GM12801 (cell line): ENCODE results near the gene ANO2.

Experiments
- TF ChIP-seq, protein P1 (sequence below): IDR thresholded peaks from one replicate; pipeline ENCODE4 v1.5.1; 2011; ENCODE audit warnings: control low read depth; ENCODE audit not compliant: insufficient read length; ENCODE audit errors: extremely low read depth

The ANO2 gene

DNA sequence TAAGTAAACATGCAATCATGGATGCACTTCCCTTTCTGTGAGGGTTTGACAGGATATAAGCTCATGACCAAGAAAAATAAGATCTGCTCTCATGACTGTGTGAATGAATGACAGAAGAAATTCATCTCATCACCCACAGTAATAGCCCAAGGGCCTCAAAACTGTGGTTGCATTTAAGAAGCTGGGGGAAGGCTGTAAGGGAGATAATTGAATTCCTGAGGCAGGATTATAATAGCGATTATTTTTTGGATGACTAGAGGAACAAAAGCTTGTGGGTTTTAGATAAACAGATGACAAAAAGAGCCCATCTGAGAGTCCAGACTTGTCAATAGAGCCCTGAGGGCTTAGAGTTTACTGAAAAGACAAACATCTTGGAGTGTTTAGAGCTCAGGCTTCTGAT lies 352.0 kb downstream of the ANO2 start:
- TF ChIP-seq, protein P1, sequence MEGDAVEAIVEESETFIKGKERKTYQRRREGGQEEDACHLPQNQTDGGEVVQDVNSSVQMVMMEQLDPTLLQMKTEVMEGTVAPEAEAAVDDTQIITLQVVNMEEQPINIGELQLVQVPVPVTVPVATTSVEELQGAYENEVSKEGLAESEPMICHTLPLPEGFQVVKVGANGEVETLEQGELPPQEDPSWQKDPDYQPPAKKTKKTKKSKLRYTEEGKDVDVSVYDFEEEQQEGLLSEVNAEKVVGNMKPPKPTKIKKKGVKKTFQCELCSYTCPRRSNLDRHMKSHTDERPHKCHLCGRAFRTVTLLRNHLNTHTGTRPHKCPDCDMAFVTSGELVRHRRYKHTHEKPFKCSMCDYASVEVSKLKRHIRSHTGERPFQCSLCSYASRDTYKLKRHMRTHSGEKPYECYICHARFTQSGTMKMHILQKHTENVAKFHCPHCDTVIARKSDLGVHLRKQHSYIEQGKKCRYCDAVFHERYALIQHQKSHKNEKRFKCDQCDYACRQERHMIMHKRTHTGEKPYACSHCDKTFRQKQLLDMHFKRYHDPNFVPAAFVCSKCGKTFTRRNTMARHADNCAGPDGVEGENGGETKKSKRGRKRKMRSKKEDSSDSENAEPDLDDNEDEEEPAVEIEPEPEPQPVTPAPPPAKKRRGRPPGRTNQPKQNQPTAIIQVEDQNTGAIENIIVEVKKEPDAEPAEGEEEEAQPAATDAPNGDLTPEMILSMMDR: no peak

DNA sequence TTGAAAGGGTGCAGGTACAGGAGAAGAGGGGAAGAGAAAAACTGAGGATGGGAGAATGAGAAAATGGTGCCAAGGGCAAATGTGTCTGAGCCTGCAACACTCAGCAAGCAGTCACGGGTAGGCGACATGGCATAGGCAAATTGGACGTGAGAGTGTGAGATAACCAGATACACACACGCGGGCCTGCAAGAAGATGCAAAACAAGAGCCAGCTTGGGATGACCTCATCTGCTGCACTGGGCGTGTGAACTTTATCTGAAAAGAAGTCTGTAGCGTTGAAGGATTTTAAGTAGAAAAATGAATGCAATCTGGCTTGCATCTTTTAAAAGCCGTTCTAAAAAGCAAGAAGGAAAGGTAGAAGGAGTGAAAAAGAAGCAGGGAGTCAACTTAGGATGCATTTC lies 352.7 kb downstream of the ANO2 start:
- TF ChIP-seq, protein P1: no peak

DNA sequence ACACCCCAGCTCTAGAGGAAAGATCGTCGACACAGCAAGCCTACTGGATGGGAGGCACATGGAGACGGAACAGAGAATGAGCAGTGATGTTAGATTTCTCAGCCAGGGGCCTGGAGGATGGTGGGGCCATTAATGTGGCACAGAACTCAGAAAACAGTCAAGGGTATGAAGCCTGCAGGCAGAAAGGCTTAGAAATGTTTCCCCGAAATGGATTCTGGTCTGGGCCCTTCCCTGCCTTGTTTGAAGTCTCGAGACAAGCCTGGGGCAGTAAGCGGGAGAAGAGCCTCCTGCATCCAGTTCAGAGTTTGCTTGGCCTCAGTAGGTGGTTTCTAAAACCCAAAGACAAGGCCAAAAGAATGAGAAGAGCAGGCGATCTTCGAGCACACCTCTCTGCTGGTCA lies 354.7 kb downstream of the ANO2 start:
- TF ChIP-seq, protein P1: no peak

DNA sequence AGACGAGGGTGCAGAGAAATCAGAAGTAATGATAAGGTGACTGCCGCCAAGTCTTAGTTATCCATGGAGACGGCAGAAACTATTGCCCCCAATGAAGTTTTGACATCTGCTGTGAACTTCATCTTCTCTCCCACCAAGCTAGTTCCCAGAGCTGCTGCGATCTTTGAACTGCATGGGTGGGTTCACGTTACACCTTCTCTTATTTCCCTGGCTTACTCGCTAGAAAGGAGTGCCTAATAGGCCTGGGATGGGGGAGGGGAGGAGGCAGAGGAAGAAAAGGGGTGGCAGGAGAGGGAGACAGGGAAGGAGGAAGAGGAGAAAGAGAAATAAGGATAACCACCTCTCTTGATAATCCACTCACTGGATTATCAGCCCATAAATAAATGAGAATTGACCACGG lies 356.0 kb downstream of the ANO2 start:
- TF ChIP-seq, protein P1: no peak

DNA sequence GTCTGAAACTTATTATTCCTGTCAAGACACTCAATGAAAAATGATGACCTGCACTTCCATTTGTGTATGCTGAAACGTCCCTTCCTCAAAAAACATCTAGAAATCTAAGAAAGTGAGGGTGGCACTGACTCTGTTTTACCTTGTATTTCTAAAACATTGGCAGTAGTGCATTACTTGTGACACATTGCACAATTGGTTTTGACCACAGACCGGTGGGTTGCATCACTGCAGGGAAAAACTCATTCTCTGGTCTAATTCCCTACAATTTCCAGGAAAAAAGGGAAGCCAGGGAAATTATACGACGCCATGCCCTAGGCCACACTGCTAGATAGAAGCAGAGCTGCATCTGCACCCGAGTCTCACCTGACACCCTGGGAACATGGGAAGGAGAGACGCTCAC lies 356.5 kb downstream of the ANO2 start:
- TF ChIP-seq, protein P1: no peak

DNA sequence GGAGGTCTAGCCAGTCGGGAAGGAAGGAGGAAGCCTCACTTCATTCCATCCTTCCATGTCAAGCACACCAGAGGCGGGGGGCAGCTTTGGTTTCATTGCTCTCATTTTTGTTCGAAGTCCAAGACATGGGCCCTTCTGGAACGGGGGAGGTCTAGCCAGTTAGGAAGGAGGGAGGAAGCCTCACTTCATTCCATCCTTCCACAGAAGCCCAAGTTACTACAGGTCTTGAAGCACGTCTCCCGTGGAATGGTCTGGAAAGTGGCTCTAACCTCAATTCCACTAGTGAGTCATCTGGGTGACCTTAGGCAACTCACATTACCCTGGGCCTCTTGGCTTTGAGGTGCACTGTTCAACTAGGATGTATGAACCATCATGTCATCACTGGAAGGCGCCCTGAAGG lies 356.9 kb downstream of the ANO2 start:
- TF ChIP-seq, protein P1: no peak

DNA sequence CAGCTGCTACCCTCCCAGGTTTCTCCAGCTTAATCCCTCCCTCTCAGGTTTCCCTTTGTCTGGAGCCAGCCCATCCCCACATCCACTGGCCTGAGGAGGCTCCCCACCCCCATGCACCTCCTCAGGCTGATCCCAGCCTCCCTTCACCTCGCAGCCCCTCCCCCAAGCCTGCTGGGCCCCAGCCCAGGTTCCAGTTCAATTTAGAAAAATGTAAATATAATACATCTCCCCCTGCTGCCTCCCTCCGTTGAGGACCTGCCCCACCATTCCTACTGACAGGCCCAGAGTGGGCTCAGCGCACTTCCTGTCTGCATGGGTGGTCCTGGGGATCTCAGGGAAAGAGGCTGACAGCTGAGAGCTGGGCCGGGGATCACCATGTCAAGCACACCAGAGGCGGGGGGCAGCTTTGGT lies 357.3 kb downstream of the ANO2 start:
- TF ChIP-seq, protein P1: no peak

DNA sequence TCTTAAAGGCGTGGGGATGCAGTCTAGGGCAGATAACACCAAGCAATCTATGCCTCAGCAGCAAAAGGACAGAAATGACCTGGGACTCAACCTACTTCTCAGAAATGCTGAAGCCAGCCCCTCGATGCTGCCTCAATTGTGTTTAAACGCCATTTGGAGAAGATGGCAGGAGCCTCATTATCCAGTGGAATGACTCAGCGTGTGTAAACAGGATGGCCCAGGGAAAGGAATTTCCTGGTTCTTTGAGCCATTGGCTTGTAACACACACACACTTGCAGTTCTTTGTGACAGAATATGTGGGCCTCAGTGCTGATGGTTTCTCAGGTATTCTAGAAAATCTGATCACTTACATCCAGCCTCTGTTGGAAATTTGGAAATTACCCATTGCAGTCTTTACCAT lies 358.9 kb downstream of the ANO2 start:
- TF ChIP-seq, protein P1: no peak
